NCI-H2227 (cell line): ENCODE results near the gene CALD1.
A peak's percentile ranks its signal among the peaks of the same experiment; 100 is the strongest.

Experiments
- DNase-seq: peaks from one replicate; lab custom pipeline; 2025; ENCODE audit not compliant: unreplicated experiment; lab: John Stamatoyannopoulos, UW

CALD1 gene

GRCh38 chr7:134763960-134764359 lies 15.5 kb upstream of the CALD1 start:
- DNase-seq: no peak

DNA sequence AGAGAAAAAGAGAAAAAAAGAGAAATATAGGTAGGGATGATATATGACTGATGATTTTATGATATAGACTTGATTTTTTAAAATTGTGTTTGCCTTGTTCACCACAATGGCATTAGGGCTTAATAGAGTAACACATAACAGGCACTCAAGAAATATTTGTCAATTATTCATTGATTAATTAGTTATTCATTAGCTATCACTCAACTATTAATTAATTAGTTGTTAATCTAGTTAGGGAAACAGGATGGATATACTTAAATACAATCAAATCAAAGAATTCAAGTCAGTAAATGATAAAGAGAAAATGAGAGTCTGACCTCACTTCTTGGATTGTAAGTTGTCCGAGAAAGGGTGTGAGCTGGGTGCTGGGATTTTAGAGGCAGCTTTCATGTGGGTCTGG lies 15.1 kb upstream of the CALD1 start:
- no peak for DNase-seq

DNA sequence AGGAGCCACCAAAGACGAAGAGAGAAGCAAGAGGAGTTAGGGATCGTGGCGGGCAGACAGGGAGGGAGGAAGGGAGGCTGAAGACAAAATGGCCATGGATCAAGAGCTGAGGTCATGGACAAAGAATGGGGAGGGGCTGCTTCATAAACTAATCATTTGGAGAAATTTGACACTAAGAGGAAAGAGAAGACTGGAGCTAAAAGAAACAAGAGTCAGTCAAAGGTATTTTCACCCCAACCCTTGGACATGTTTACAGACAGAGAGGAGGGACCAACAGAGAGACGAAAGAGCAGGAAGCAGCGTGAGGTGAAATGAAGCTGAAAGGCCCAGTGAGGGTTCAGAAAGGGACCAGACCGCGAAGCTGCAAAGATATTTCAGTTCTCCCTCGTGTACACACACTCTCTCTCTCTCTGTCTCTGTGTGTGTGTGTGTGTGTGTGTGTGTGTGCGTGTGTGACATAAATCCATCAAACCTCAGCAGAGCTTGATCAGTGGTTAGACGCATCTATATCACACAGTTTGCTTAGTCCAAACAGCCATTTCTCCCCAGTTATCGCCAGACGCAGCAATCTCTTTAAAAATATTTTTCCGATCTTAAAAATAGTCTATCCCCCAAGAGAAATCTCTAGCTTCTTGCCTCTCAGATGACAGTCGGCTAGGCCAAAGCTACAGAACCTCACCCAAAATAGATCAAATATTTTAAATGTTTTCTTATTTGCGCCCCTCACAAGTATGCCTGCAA lies 12.5 kb upstream of the CALD1 start:
- DNase-seq: no peak

DNA sequence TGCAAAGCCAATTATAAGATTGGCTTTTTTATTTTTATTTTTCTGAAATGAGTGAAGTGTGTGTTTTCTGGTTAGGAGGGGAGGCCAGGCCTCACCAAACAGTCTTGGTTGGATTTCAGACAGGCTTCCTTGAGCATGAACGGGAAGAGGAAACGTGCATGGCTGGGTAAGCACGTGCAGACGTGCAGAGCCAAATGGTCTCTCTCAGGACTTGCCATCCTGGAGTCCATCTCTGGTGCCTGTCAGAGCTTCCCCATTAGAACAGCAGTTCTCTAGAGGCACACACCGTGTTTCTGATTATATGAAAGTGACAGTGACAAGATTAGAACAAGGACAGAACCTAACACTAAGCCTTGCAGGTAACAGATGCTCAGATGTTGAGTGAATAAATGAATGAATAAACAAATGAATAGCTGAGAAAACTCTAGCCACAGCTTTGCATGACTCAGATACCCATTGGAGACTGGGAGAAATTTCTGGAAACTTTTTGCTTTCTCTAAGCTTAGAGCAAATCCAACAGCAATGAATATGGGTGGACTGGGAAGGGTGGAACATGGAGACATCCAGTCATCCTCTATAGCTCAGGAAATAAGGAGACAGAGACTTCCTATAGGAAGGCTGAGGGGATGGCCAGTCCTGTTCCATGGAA lies 11.8 kb upstream of the CALD1 start:
- no peak for DNase-seq

DNA sequence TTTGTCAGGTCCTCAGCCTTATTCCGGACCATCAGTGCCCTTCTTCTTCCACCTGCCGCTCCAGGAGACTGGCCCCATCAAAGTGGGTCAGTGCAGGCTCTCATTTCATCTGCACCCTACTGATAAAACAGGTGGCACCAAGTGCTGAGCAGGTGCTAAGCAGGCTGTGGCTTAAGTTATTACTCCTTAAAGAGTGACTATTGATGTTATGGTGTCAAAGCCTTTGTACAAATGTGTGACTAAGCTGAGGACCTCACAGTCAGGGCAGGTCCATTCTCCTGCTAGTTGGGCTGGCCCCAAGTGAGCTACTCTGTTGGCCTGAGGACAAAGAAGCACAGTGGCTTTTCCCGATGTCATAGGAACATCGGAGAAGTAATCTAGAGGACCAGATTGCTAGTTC lies 11.2 kb upstream of the CALD1 start:
- DNase-seq: no peak

DNA sequence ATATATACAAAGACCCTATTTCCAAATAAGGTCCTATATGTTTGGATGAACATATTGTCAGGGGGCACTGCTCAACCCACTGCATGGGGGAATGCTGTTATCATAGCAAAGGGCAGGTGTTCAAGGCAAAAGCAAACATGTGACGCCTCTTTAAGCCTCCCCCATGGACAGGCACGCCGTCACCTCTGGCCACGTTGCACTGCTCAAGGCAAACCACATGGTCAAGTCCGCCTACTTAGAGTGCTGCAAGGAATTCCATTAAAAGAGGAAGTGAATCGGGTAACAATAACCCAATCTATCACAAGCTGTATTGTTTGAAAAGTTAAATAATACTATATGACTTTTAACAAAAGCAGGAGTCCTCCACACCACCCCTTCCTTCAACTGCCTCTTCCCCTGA lies 8.8 kb upstream of the CALD1 start:
- DNase-seq: no peak

DNA sequence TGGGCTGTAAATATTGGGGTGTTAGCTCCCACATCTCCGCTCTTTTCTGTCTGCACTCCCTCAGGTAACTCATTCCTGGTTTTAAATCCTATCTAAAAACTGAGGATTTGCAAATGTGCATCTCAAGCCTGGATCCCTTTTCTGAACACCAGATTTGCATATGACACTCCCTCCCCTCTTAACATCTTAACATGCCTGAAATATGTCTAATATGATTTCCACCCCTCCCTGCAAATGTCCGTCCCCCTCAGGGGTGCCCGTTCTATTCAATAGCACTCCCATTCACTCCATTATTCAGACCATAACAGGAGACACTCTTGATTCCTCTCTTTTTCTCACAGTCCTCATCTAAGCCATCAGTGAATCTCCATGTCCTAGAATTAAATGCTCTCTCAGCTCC lies 8.3 kb upstream of the CALD1 start:
- DNase-seq: no peak

DNA sequence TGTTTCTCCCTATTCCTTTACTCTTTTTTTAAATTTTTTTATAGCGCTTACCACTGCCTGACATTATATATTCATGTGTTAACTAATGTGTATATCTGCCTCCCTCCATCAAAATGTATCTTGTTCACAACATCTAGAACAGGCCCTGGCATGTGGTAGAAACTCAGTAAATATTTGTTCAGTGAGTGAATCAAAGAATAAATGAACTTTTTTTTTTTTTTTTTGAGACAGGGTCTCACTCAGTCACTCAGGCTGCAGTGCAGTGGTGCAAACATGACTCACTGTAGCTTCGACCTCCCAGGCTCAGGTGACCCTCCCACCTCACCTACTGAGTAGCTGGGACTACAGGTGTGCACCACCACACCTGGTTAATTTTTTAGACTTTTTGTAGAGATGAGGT lies 7.5 kb upstream of the CALD1 start:
- no peak for DNase-seq

DNA sequence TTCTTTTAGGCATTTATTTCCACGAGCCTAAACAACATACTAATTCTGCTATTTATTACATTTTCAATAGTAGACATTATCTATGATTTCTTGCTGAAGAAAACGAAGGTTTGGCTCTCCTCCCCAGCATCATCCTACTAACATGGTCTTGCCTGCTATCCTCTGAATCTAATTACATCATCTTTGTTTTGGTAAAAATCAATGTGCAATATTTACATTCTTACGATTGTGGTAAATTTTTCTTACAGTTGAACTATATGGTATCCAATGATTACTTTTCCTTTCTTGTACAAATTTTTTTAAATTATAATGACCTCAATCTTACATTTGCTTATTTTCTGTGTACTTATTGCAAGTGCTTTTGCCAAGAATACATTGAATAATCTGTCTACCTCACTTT lies 7.0 kb upstream of the CALD1 start:
- no peak for DNase-seq

- DNase-seq: no peak
Measured at GRCh38 chr7:134773164-134773563, 6.3 kb upstream of the CALD1 start.

DNA sequence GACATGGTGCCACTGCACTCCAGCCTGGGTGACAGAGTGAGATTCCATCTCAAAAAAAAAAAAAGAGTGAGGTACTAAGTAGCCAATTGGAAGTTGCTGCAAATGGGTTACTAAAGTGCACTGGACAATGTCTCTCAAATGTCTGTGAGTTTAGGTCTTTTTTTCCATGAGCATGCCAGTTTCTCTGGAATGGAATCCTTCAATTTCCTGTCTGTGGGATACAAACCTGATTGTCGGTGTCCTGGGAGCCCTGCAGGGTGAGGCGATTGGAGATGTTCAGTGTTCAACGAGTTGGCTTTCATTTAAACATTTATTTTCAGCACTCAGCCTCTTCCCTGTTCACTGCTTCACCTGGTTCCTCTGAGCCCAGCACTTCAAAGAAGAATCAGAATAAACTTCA lies 5.3 kb upstream of the CALD1 start:
- no peak for DNase-seq

- DNase-seq: no peak
Measured at GRCh38 chr7:134777470-134777869, 2.0 kb upstream of the CALD1 start.

DNA sequence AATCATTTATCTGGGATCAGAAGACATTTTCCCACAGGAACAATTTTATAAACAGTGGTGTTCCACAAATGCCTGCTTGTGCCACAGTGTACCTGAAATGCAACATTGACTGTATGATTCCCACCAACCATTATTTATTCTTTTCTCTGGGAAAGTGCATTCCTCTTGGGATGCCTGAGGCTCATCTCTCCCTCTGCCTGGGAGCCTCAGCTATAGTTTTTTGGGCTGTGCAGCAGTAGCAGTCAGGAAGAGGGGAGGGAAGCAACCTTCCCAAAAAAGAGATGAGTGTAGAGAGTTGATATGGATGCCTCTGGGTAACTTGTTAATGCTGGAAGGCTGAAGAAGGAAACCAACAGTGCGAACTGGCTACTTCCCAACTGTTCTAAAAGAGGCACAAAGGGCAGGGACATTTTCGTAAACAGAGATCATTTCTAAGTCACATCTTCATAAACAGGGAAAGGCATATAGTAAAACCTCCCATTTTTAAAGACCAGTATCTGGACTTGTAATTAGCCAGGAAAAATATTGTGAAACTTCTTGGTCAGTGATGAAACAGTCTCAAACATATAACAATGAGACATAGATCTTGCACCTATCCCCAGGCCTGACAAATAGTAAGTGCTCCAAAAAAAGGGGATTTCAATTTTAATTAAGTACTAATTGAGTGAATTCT lies 1.4 kb upstream of the CALD1 start:
- no peak for DNase-seq

DNA sequence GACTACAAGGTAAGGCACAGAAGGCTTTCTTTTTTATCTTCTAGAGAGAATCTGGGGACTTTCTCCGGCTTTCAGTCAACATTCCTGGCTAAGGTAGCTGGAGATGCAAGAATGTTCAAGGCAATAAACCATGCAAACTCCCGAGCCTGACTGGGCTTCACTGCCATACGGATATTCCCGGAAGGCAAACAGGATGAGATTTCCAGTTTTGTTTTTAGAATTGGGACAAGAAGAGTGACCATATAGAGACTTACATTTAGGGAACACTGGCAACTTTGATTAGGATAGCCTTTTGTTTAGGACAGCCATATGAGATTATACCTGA lies 269 bp downstream of the CALD1 start:
- peak; percentile 46 for DNase-seq

- no peak for DNase-seq
Measured at GRCh38 chr7:134780166-134780828, 863 bp downstream of the CALD1 start.

- DNase-seq: no peak
Measured at GRCh38 chr7:134781171-134781570, 1.7 kb downstream of the CALD1 start.

GRCh38 chr7:134782121-134782623 lies 2.7 kb downstream of the CALD1 start:
- no peak for DNase-seq

- DNase-seq: no peak
Measured at GRCh38 chr7:134783294-134784069, 4.0 kb downstream of the CALD1 start.

DNA sequence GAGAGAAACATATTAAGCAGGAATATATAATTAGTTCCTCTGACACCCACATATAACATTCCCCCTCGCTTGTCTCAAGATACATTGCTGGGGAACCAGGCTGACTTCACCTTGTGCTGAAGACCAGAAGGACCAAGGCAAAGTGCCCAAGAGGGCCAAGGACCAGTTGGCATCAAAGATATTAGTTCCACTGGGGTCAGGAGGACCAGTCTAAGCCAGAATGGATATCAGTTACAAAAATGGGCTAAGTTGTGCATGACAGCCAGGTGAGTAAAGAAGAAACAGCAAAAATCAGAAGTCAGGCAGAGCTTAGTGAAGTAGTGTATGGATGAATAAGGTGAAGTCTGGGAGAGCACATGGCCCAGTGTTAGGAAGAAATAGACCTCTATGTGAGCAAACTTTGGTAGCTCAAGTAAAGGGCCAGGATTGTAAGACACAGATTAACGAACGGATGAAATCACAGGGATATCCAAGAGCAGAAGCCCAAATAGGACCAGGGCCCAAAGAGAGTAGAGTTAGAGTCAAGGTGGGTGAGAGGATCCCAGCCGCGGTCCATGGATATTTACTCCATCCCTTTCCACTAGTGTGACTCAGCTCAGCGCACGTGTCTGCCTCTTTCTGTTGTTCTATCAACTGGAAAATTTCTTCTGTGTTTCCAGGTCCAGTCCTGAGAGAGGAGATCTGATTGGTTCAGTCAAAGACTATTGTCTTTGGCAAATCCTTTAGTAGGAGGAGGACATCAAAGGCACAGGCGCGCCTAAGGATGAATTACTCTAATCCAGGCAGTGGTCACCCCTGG lies 5.0 kb downstream of the CALD1 start:
- DNase-seq: no peak

- DNase-seq: no peak
Measured at GRCh38 chr7:134785842-134786241, 6.4 kb downstream of the CALD1 start.
